Epidermal melanocyte (primary cell): ENCODE data around the gene ZC2HC1B.

Source experiments
- DNase-seq: peaks from one replicate; pipeline ENCODE4 v3.0.0; 2011; ENCODE audit warnings: low spot score; ENCODE audit not compliant: insufficient read length

The ZC2HC1B gene

DNA sequence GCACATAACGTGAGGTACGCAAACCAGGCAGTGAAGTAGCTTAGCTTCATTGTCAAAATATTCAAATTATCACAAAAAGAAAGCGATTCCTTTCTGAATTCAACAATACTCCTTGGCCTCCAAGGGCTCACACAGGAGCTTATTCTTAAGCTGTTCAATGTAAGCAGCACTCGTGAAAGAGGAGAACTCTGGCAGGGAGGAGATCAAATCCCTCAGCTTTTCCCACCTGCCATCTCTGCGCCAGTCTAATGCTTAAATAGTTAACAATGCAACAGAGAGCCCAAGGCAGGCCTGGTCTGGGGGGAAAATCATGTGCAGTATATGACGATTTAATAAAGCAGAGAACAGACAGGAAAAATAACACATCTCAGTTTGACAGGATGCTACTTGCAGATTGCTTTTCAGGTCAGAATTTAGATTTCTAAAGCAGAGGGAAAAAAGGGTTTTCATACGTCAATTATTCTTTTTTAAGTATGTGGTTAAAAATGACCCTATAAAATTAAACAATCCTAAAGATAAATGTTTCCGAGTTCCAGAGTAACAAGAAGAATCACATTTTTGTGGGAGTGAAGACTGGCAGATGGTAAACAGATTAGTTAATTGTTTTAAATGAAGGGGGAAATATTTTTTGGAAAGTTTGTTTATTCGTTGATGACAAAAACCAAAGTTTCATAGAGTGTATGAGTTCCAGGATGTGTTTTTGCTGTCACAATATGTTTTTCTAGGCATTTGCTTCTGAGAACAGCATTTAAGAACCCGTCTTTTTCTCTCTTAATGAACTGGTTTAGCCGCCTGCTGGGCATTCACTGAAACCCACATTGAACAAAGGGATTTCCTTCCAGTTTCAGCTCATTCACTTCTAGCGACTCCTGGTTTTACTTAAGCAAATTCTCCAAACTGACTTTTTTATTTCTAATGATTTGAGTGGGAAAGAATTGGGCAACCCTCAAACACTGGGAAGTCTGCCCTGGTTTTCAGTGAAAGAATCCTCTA lies 97.9 kb downstream of the ZC2HC1B start:
- DNase-seq = peak; percentile 45

DNA sequence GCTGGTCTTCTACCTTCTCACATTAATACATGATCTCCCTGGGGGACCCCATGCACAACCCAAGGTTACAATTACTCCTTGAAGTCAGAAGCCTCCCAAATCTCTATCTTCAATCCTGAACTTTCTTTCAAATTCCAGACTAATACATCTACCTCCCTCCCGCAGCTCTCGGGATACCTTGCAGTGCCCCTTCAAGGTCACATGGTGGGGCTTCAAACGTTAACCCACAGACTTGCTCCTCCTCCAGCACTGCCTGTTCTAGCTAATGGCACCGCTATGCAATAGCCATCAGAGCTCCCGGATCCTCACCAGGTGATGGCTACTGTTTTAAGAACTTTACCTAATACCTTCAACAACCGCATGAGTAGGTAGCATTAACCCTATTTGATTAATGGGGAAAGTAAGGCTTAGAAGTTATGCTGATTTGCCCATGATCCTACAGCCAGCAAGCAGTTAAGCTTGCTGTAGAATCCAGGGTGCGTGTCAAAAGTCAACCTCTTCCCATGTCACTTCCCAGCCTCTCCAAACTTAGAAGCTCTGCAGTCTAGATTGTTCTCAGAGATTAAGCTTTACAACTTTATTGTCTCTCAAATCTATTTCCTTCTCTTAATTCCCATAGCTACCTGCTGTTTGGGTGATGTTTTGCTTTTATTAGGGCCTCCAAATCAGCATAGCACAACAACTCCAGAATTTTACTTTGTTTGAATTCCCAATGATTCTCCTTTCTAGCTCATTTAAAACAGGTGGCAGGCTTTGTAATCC lies 99.1 kb downstream of the ZC2HC1B start:
- no peak for DNase-seq

DNA sequence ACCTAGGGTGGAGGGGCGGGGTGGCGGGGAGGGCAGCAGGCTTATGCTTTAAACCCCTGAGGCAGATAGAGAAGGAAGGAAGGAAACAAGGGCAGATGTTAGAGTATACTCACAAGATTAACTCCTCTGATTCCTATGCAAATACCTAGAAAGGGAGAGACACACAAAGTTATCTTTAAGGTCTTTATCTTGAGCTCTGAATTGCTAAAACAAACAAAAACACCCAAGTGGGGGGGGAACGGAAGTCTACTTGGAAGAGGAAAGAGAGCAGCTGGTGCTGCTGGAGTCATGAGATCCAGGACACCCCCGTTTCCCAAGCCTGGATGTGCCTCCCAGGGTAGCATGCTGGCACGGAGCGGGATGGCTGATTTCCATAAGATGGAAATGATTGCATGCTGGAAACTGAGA lies 100.4 kb downstream of the ZC2HC1B start:
- DNase-seq = no peak

DNA sequence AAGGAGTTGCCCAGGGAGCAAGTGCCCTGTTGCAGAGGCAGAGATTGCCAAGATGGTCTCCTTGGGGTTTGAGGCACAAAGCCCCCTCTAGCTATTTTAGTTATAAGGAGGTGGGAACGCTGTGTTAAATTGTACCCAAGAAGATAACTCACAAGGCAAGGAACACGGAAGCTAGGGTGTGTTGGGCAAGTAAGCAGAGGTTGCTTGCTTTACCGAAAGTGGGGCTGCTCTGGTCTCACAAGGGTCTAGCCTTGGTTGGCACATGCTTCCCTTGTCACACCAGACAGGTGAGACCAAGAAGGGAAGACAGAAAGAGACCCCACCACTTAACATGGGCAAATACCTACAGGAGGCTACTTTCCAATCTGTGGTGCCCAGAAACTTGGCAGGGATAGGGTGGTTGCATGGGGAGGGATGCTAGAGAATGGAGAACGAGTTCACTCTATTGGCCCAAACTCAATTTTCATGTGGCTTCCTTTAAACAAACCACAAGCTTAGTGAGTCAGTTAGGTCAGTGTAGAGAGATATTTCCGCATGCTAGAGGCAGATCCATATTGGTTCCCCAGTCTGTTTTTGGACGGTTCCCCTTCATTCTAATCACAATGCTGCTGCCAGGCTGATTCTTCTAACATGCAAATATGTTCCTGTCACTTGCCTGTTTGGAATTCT lies 101.4 kb downstream of the ZC2HC1B start:
- no peak for DNase-seq

DNA sequence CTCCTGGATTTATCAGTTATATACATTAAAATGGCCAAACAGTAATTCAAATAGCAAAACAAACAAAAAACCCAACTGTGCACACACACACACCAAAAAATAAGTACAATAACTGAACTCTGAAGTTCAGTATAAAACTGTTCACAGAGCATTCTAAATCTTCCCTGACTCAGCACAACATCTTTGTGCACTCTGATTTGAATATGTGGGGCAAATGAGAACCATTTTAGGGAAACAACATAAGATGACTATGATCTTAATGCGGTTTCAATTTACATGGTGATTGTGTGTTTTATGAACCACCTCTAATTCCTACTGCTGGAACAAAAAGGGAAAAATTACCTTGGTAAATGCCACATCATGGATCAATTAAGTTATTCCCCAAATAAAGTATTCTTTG lies 102.0 kb downstream of the ZC2HC1B start:
- DNase-seq = no peak

DNA sequence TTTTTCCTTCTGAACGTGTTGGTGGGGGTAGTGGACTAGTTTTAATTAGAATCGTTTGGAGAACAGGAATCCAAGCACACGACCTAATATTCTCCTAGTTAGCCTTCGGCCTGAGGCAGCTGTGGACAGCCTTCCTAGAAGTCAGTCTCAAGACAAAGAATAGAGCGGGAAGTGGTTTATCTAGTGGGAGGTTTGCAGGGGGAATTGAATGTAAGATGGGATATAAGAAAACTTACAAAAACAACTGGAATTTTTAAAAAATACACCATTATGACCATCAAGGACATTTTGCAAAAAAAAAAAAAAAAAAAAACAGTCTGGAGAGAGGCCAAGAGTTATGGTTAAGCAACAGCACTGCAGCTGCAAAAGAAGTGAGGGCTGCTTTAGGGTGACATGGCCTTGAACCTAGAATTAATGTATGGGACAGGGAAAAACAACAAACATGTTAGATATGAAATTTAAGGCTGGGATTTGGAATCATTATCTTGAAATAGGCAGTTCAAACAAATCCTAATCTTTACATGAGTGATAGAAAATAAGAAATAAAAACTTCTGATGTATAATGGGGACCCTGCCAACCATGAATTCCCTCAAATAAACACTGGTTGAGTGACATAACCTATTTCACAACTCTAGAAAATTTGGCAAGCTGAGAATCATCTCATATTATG lies 103.6 kb downstream of the ZC2HC1B start:
- no peak for DNase-seq

DNA sequence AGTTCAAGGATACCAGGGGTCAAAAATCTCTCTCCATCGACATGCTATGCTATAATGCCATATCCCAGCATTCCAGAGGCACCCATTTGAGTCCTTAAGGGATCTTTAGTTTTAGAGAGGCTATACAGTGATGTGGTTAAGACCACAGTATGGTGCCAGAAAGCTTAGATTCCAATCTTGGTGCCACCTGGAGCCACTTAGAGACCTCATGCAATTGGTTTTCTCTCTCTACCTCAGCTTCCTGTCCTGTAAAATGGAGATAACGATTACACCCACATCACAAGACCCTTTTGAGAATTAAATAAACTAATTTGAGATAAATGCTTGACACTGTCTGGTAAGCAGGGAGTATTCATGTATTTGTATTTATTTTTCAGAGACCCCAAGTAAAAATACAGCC lies 104.8 kb downstream of the ZC2HC1B start:
- no peak for DNase-seq

DNA sequence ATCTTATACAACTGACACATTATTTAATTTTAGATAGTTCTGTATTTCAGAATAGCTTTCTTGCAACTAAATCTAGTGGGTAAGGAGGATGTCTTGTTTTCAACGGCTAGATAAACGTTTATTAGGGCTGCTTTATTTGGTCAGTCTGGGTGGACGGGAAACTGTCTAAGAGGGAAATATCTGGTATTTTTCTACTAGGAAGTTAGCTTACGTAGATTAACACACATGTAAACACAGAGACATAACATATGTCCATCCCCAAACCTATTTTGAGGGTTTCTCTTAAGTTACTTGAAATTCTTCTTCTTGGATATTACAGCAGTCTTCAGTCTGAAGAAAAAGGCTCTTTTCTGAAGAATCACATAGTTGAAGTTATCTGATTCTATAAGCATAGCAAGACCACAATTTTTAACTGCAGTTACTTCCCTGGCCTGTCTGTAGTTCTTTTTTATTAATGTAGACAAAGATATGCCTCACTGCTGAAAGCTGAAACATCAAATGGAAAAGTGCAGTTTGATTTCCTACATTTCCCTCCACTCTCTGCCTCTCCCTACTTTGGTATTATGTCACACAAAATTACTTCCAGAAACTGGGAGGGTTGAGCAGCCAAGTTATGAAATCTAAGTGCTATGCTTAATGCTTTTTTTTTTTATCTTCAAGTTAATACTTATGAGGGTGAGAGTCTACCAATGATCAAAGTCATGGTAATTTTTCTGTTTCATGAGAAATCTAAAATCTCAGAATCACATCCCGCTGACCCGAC lies 106.4 kb downstream of the ZC2HC1B start:
- no peak for DNase-seq

DNA sequence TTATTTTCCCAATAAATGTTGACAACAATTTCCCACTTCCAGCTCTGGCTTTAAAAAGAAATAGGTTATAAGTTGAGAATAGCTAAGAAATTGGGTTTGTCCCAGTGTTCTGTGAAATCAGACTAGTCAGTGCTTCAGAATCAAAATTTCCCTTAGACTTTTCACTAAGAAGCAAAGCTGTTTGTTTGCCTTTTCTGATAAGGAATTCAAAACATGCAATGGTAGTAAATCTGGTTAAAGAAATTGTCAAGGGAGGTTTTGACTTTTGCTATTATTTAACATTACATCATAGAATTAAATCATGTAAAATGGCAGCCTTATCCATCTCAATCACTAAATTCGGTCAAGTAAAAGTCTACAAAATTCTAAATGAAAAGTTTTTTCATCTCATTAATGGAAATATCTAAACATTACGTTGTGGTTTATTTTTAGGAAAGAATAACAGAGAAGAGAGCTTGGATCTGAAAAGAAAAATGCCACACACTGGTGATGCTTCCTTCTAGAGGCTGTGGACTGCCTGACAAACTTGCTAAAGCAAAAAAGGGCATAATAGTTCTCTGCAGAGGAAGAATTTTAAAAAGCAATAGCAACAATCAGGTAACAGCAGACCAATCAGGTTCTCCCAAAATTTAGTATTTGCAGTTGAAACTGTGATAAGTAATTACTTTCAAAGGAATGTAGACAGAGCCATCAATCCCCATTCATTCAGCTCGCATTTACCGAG lies 107.4 kb downstream of the ZC2HC1B start:
- DNase-seq = no peak

DNA sequence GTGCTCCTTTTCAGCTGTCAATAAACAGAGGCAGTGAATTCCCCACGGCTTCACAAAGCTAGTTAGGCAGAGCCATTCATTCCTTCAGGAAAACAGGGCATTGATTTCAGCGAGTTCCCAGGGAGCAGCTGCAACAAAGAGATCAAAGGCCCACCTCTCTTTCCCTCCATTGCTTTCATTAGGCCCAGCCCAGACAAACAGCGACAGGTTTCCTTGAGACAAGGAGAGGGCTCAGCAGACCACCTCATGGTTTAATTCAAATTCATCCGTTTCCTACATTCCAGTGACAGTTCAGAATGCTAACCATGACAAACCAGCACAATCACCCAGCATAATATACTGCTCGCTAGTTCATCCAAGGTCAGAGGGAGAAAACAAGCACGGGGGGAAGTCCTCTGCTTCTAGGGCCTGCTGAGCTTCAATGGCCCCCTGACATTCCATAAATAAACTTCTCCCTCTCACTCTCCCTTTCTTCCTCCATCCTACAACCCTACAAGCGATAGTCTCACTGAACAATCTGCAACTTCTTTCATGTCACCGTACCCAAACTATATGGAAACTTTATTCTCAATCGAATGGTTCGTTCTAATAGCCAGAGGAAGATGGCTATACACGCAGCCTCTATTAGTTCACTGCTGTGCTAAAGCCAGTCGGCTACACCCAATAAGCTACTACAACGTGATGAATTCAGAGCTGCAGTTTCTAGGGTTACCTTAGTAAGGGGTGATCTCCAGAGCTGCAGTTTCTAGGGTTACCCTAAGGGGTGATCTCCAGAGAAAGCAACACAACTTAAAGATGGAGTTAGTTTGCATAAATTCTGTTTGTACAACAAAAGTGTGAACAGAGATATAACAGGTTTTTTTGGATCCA lies 109.1 kb downstream of the ZC2HC1B start:
- DNase-seq = no peak

DNA sequence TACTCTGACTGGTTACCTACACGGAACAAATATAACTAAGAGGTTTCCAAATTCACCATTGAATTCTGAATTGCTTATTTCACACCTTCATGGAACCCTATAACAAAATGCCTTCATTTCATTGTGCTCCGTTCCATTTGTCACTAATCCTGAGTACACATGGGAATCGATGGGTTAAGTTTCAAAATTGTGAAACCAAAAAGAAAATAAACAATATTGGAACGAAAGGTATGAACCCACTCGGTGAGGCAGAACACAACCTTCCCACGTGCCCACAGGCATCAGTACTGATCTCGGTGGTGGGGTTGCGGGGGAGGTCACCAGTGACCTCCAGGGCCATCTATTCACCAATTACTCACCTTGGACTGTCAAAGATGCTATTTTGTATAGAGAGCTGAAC lies 109.8 kb downstream of the ZC2HC1B start:
- no peak for DNase-seq

DNA sequence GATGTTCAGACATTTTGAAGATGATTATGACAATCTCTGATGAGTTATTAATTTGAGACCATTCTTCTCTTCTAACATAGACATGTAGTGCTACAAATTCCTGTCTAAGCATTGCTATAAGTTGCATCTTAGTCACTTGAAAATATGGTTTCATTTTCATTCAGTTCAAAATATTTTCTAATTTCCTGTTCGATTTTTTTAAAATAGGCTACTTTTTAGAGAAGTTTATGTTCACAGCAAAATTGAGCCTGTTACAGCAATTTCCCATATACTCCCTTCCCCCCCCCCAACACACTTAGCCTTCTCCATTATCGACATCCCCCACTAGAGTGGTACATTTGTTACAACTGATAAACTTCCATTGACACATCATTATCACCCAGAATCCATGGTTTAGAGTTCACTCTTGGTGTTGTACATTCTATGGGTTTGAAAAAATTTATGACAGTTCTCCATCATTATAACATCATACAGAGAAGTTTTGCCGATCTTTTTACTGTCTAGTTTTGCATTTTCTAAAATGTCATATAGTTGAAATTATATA lies 112.6 kb downstream of the ZC2HC1B start:
- DNase-seq = no peak

DNA sequence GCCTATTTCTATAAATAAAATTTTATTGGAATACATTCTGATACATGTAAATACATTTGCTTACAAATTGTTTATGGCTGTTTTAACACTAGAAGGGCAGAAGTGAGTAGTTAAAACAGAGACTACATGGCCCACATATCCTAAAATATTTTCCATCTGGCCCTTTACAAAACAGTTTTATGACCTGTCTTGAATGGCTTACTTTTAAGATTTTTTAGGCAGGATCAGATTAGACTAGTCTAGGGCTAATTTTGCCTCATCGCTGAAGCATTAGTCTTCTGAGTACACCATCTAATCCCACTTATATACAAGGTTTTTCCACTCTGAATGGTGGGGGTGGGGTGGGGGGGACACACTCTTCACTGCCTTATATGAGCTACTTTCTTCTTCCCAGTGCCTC lies 116.6 kb downstream of the ZC2HC1B start:
- DNase-seq = no peak

DNA sequence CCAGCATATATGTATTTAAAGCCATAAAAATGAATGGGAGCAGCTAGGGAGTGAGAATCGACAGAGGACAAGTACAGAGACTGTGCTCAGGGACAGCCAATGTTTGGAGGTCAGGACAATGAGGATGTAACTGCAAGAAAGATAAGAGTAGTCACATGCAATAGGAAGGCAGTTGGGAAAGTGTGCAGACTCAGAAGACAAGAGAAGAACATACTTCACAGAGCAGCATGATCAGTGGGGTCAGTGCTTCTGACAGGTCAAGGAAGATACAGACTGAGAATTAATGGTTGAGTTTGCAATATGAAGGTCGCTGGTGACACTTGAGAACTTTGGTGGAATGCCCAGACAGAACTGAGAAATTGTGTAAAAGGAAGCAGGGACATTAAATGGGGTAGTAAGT lies 118.7 kb downstream of the ZC2HC1B start:
- DNase-seq = no peak

DNA sequence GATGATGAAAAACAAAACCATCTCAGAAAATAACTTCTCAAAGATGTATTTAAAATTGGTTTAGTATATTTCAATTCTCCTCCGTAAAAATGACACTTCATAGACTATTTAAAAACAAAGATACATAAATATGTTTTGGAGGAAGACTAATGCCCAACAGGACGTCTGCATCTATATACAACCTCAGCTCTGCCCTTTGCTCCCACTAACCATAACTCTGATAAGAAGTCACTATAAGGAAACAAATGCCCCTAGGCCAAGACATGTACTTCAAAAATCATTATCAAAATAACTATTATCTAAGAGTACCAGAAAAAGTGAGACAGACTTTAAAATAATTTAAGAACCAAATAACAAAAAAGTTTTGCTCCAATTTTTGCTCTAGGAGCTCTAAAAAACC lies 120.4 kb downstream of the ZC2HC1B start:
- no peak for DNase-seq

DNA sequence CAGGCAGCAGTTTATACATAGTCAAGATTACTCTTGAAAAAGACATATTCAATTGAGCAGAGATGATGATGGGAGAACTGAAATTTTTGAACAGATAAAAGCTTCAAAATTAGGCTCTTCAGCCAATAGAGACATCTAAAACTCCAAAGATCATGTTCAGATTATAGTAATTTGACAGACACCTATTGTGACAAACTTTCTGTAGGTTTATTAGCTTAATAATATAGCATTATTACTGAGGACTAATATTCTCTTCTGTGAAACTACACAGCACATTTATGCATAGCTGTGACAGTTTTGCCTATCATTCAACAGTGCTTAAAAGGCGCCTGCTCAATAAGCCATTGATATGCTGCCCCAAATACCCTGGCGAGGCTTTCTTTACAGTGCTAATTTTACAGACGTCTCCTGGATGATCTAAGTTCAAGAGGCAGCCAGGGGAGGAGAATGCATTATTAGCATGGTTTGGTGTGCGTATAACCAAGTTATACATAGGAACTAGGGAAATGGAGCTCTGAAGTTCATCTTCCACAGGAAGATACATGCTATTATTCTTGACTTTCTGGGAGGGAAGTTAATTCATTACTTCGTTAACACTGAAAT lies 122.3 kb downstream of the ZC2HC1B start:
- DNase-seq = no peak
